Activated T-helper 1 cell treated with anti-CD3 and anti-CD28 coated beads, Interleukin-12 subunit alpha, Interleukin-12 subunit beta, Interleukin-2, Interleukin-4 antibody, amounts not matched to agents 30 ng/mL and 10 ng/mL and 1 ng/mL, durations not matched to agents 14 hours and 24 hours and 36 hours (primary cell): ENCODE results near the gene DGCR2. TPM values are rescaled to one million over a fixed set of nuclear protein-coding genes. Genes with fewer than 3 reads are reported as not detected.
A peak's percentile ranks its signal among the peaks of the same experiment; 100 is the strongest.

Source experiments
- DNase-seq: peaks from one replicate; pipeline ENCODE4 v3.0.0; 2021; ENCODE audit warnings: low spot score
- H3K27ac Mint-ChIP-seq: one replicate; pipeline ENCODE4 v1.8.0; 2021; ENCODE audit warnings: mild to moderate bottlenecking, mixed read lengths
- H3K27me3 Mint-ChIP-seq: one replicate; pipeline ENCODE4 v1.8.0; 2022; ENCODE audit warnings: mild to moderate bottlenecking, moderate library complexity, mixed read lengths; ENCODE audit not compliant: insufficient read depth
- H3K36me3 Mint-ChIP-seq: one replicate; pipeline ENCODE4 v1.8.0; 2021; ENCODE audit warnings: low read depth, mixed read lengths
- H3K4me1 Mint-ChIP-seq: one replicate; pipeline ENCODE4 v1.8.0; 2021; ENCODE audit warnings: low read depth, mixed read lengths
- H3K4me3 Mint-ChIP-seq: one replicate; pipeline ENCODE4 v1.8.0; 2021; ENCODE audit warnings: mild to moderate bottlenecking, moderate library complexity, mixed read lengths
- H3K9me3 Mint-ChIP-seq: one replicate; pipeline ENCODE4 v1.8.0; 2021; ENCODE audit warnings: mixed read lengths
- intact Hi-C: fragments of 100-400 bp; cut with micrococcal nuclease; formaldehyde crosslinking; loops from one replicate; pipeline ENCODE4 v1.15.1; 2024
- total RNA-seq: library from RNA; stranded (reverse); gene quantifications from 2 replicates; pipeline ENCODE4 v1.2.3, GENCODE V29; 2022

Gene DGCR2
- total RNA-seq, 1 donor from 2014 or later, result 23.2 TPM

- intact Hi-C loops, result no loop called here
- Mint-ChIP-seq H3K27me3 (no peaks in the 10 kb centered on the region), H3K36me3 (no peaks in the 10 kb centered on the region), H3K4me3 (no peak overlapping the region), H3K9me3 (no peaks in the 10 kb centered on the region), H3K4me1 (no peaks in the 10 kb centered on the region), H3K27ac (no peak overlapping the region)
- no peak for DNase-seq
Measured at GRCh38 chr22:19128946-19129727, 6.9 kb upstream of the DGCR2 start.

GRCh38 chr22:19128009-19128401 is 5.8 kb upstream of the DGCR2 start:
- Mint-ChIP-seq H3K27ac (no peak overlapping the region), H3K4me1 (peaks cover 1% of the 10 kb centered on the region), H3K36me3 (no peaks in the 10 kb centered on the region), H3K9me3 (no peaks in the 10 kb centered on the region), H3K4me3 (no peak overlapping the region), H3K27me3 (no peaks in the 10 kb centered on the region)
- DNase-seq, result no peak
- intact Hi-C loops, result no loop called here

- Mint-ChIP-seq H3K27me3 (peaks cover 1% of the 10 kb centered on the region), H3K36me3 (no peaks in the 10 kb centered on the region), H3K27ac (no peak overlapping the region), H3K4me3 (no peak overlapping the region), H3K4me1 (peaks cover 7% of the 10 kb centered on the region), H3K9me3 (no peaks in the 10 kb centered on the region)
- no peak for DNase-seq
- intact Hi-C loops, result no loop called here
Measured at GRCh38 chr22:19127329-19128008, 5.3 kb upstream of the DGCR2 start.

GRCh38 chr22:19126309-19127273 is 4.4 kb upstream of the DGCR2 start:
- DNase-seq, result no peak
- no peaks in the 10 kb centered on the region for H3K9me3 Mint-ChIP-seq
- intact Hi-C loops, result no loop called here
- peaks cover 7% of the 10 kb centered on the region for H3K4me1 Mint-ChIP-seq
- no peak overlapping the region for H3K4me3 Mint-ChIP-seq
- H3K36me3 Mint-ChIP-seq, result no peaks in the 10 kb centered on the region
- no peak overlapping the region for H3K27ac Mint-ChIP-seq
- H3K27me3 Mint-ChIP-seq, result peaks cover 1% of the 10 kb centered on the region

GRCh38 chr22:19125474-19126308 is 3.5 kb upstream of the DGCR2 start:
- DNase-seq, result no peak
- Mint-ChIP-seq H3K36me3 (no peaks in the 10 kb centered on the region), H3K27me3 (peaks cover 1% of the 10 kb centered on the region), H3K4me3 (no peak overlapping the region), H3K9me3 (no peaks in the 10 kb centered on the region), H3K27ac (no peak overlapping the region), H3K4me1 (peaks cover 15% of the 10 kb centered on the region)
- intact Hi-C loops, result no loop called here

- Mint-ChIP-seq H3K9me3 (no peaks in the 10 kb centered on the region), H3K4me1 (peaks cover 22% of the 10 kb centered on the region), H3K4me3 (no peak overlapping the region), H3K27me3 (peaks cover 1% of the 10 kb centered on the region), H3K27ac (no peak overlapping the region), H3K36me3 (peaks cover 4% of the 10 kb centered on the region)
- DNase-seq, result no peak
- intact Hi-C loops, result no loop called here
Measured at GRCh38 chr22:19125011-19125410, 2.8 kb upstream of the DGCR2 start.

- H3K4me3 Mint-ChIP-seq, result no peak overlapping the region
- intact Hi-C loops, result loop anchor here (5.0 kb wide), 1 partner anchor 308 kb away; the partner anchor contains the start of genes HIRA and MRPL40
- no peak for DNase-seq
Measured at GRCh38 chr22:19124377-19124776, 2.2 kb upstream of the DGCR2 start.

GRCh38 chr22:19123936-19124335 is 1.7 kb upstream of the DGCR2 start:
- intact Hi-C loops, result loop anchor here (5.0 kb wide), 1 partner anchor 308 kb away; the partner anchor contains the start of genes HIRA and MRPL40
- no peak for DNase-seq
- H3K36me3 Mint-ChIP-seq, result peaks cover 5% of the 10 kb centered on the region
- H3K9me3 Mint-ChIP-seq, result no peaks in the 10 kb centered on the region
- peaks cover 30% of the 10 kb centered on the region for H3K4me1 Mint-ChIP-seq
- H3K27ac Mint-ChIP-seq, result no peak overlapping the region
- H3K4me3 Mint-ChIP-seq, result no peak overlapping the region
- peaks cover 1% of the 10 kb centered on the region for H3K27me3 Mint-ChIP-seq

More at GRCh38 chr22:19124377-19124776, 2.2 kb upstream of the DGCR2 start:
- H3K27ac Mint-ChIP-seq, result no peak overlapping the region
- H3K27me3 Mint-ChIP-seq, result peaks cover 1% of the 10 kb centered on the region
- H3K36me3 Mint-ChIP-seq, result peaks cover 5% of the 10 kb centered on the region
- H3K9me3 Mint-ChIP-seq, result no peaks in the 10 kb centered on the region
- H3K4me1 Mint-ChIP-seq, result peaks cover 29% of the 10 kb centered on the region

- Mint-ChIP-seq H3K4me3 (peak overlapping the region; percentile 81), H3K36me3 (peaks cover 5% of the 10 kb centered on the region), H3K27ac (no peak overlapping the region), H3K27me3 (peaks cover 1% of the 10 kb centered on the region), H3K4me1 (peaks cover 40% of the 10 kb centered on the region), H3K9me3 (no peaks in the 10 kb centered on the region)
- no peak for DNase-seq
- intact Hi-C loops, result loop anchor here (1.0 to 5.0 kb wide), 6 partner anchors 14 to 356 kb away; partner anchors contain the start of genes CDC45, ESS2, HIRA and MRPL40
Measured at GRCh38 chr22:19122752-19123492, 710 bp upstream of the DGCR2 start.

GRCh38 chr22:19121631-19122142 is 525 bp downstream of the DGCR2 start:
- DNase-seq, result peak; percentile 24
- H3K4me3 Mint-ChIP-seq, result peak overlapping the region; percentile 89
- peak overlapping the region; percentile 64 for H3K27ac Mint-ChIP-seq
- H3K4me1 Mint-ChIP-seq, result peaks cover 53% of the 10 kb centered on the region
- peaks cover 1% of the 10 kb centered on the region for H3K27me3 Mint-ChIP-seq
- H3K36me3 Mint-ChIP-seq, result peaks cover 5% of the 10 kb centered on the region
- H3K9me3 Mint-ChIP-seq, result no peaks in the 10 kb centered on the region
- intact Hi-C loops, result loop anchor here (1.0 to 5.0 kb wide), 6 partner anchors 12 to 358 kb away; partner anchors contain the start of genes CDC45, ESS2, HIRA and MRPL40
